CD14-positive monocyte (primary cell): Measurements from ENCODE around the gene DYNLL1. TPM values are rescaled to one million over a fixed set of nuclear protein-coding genes. Genes with fewer than 3 reads are reported as not detected.
A peak's percentile ranks its signal among the peaks of the same experiment; 100 is the strongest.

Experiments
- DNase-seq, 3 donors: peaks; one replicate each; pipeline ENCODE4 v3.0.0-alpha.2; 2011 to 2022
- H2AFZ ChIP-seq: 2 replicates; pipeline ENCODE4 v1.6.0; 2012; ENCODE audit warnings: mild to moderate bottlenecking, low read depth, low read length, inconsistent platforms; ENCODE audit not compliant: insufficient read depth, poor library complexity, severe bottlenecking
- H3K27ac ChIP-seq, 2 donors: 1 replicate in 1 of 2; 2 replicates in 1 of 2; pipeline ENCODE4 v1.5.1; 2012 to 2013; ENCODE audit warnings: low read length in 2 of 2, control low read depth in 1 of 2, inconsistent platforms in 1 of 2, low read depth in 1 of 2, mild to moderate bottlenecking in 1 of 2
- H3K27me3 ChIP-seq, 2 donors: one replicate each; pipeline versions ENCODE4 v1.6.0 to v1.6.1; 2011 to 2013; ENCODE audit warnings: low read length in 2 of 2; ENCODE audit not compliant: control insufficient read depth in 2 of 2, insufficient read depth in 2 of 2
- H3K36me3 ChIP-seq, 2 donors: replicated peaks in 1 of 2; 1 replicate in 1 of 2; 2 replicates in 1 of 2; pipeline versions ENCODE4 v1.5.1 to v1.6.1; 2012 to 2013; ENCODE audit warnings: low read length in 2 of 2, control low read depth in 1 of 2, inconsistent platforms in 1 of 2, mild to moderate bottlenecking in 1 of 2; ENCODE audit not compliant: insufficient read depth in 2 of 2, control insufficient read depth in 1 of 2
- H3K4me1 ChIP-seq, 2 donors: 1 replicate in 1 of 2; 2 replicates in 1 of 2; pipeline versions ENCODE4 v1.5.1 to v1.6.1; 2012 to 2013; ENCODE audit warnings: low read length in 2 of 2, control low read depth in 1 of 2, inconsistent platforms in 1 of 2, mild to moderate bottlenecking in 1 of 2, moderate library complexity in 1 of 2; ENCODE audit not compliant: insufficient read depth in 2 of 2, control insufficient read depth in 1 of 2
- H3K4me2 ChIP-seq: replicated peaks from 2 replicates; pipeline ENCODE3; 2012; ENCODE audit warnings: low read length, moderate library complexity, mild to moderate bottlenecking; ENCODE audit not compliant: poor library complexity, severe bottlenecking; ENCODE audit errors: extremely low read depth
- H3K4me3 ChIP-seq, 3 experiments: fragments of 200-600 bp in 1 of 3; sonication (generic) in 1 of 3; replicated peaks in 1 of 3; 1 replicate in 2 of 3; 2 replicates in 1 of 3; pipeline ENCODE4 v1.5.1; 2011 to 2013; ENCODE audit warnings: low read length in 3 of 3, mild to moderate bottlenecking in 3 of 3, control low read depth in 2 of 3, low read depth in 2 of 3, inconsistent platforms in 1 of 3, moderate library complexity in 1 of 3
- H3K79me2 ChIP-seq: 2 replicates; pipeline ENCODE4 v1.6.0; 2012; ENCODE audit warnings: mild to moderate bottlenecking, control low read depth, inconsistent platforms, low read length, moderate library complexity; ENCODE audit not compliant: insufficient read depth
- H3K9ac ChIP-seq: 2 replicates; pipeline ENCODE4 v1.6.0; 2017; ENCODE audit warnings: low read length, mild to moderate bottlenecking; ENCODE audit not compliant: insufficient read depth, poor library complexity, severe bottlenecking
- H3K9me3 ChIP-seq, 2 donors: replicated peaks in 1 of 2; 1 replicate in 1 of 2; 2 replicates in 1 of 2; pipeline versions ENCODE4 v1.5.1 to v1.6.1; 2012 to 2013; ENCODE audit warnings: low read length in 2 of 2, control low read depth in 1 of 2; ENCODE audit not compliant: control insufficient read depth in 1 of 2, insufficient read depth in 1 of 2
- H4K20me1 ChIP-seq: 2 replicates; pipeline ENCODE4 v1.6.0; 2012; ENCODE audit warnings: mild to moderate bottlenecking, low read length, control low read depth, moderate library complexity; ENCODE audit not compliant: insufficient read depth
- H3K27ac Mint-ChIP-seq, 7 donors: one replicate each; pipeline ENCODE4 v1.8.0; 2020; ENCODE audit warnings: mild to moderate bottlenecking in 7 of 7, mixed read lengths in 7 of 7, moderate library complexity in 6 of 7, inconsistent platforms in 2 of 7
- H3K27me3 Mint-ChIP-seq, 3 donors: one replicate each; pipeline ENCODE4 v1.8.0; 2021 to 2022; ENCODE audit warnings: low read depth in 3 of 3, mild to moderate bottlenecking in 3 of 3, mixed read lengths in 3 of 3, moderate library complexity in 3 of 3, inconsistent platforms in 1 of 3
- H3K36me3 Mint-ChIP-seq, 2 donors: one replicate each; pipeline ENCODE4 v1.8.0; 2020; ENCODE audit warnings: mixed read lengths in 2 of 2, inconsistent platforms in 1 of 2, mild to moderate bottlenecking in 1 of 2
- H3K4me1 Mint-ChIP-seq: one replicate; pipeline ENCODE4 v1.8.0; 2020; ENCODE audit warnings: mild to moderate bottlenecking, mixed read lengths
- H3K4me3 Mint-ChIP-seq, 2 donors: one replicate each; pipeline ENCODE4 v1.8.0; 2020; ENCODE audit warnings: mild to moderate bottlenecking in 2 of 2, mixed read lengths in 2 of 2, moderate library complexity in 1 of 2
- H3K9me3 Mint-ChIP-seq, 7 donors: one replicate each; pipeline ENCODE4 v1.8.0; 2020 to 2022; ENCODE audit warnings: mixed read lengths in 7 of 7, mild to moderate bottlenecking in 6 of 7, moderate library complexity in 6 of 7, inconsistent platforms in 2 of 7
- WGBS: methylation state at CpG from one replicate; pipeline ENCODE4 v1.1.5; 2013; ENCODE audit warnings: missing lambda C conversion rate; ENCODE audit not compliant: insufficient coverage; 5-methylcytosine and 5-hydroxymethylcytosine counted together
- intact Hi-C, 2 donors: fragments of 100-400 bp; cut with micrococcal nuclease; formaldehyde crosslinking; loops; one replicate each; pipeline versions ENCODE4 v1.15.0 to v1.15.1; 2023
- polyA plus RNA-seq, 3 donors: library from polyadenylated mRNA; depleted of rRNA in 1 of 3; unstranded in 2 of 3; stranded (reverse) in 1 of 3; fragments of 300-500 nt in 2 of 3; fragments of >200 nt in 1 of 3; fragmentation: Illumina TruSeq in 2 of 3; gene quantifications; 1 replicate in 2 of 3; 2 replicates in 1 of 3; pipeline ENCODE4 v1.2.3, GENCODE V29; 2012 to 2021
- TF ChIP-seq, protein P1 (sequence below): fragments of 200-600 bp; IDR thresholded peaks from one replicate; pipeline ENCODE4 v1.8.0; 2022; ENCODE audit warnings: antibody characterized with exemption, mild to moderate bottlenecking

Gene DYNLL1
- polyA plus RNA-seq, 3 donors: 184 to 504 (median 486) TPM

DNA sequence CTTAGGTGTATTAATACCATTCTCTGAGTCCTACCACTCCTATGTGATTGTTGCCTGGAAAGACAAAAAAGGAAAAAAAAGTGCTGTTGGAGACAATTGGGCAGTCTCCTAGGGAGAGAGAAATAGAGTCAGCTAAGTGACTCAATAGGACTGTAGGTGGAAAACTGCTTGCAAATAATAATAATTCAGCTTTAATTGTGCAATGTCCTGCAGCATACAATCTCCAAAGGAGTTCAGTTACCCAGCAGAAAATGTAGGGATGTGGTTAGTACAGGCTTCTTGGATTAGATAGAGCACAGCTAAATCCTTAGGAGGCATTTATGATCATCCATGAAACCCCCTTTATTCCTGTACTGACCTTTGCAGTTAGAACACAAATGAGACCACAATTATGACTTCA is 23.4 kb upstream of the DYNLL1 start:
- peaks cover 29% of the 10 kb centered on the region for H3K79me2 ChIP-seq
- H3K27ac Mint-ChIP-seq: no peak overlapping the region
- peaks cover under 1 to 2% of the 10 kb centered on the region in 2 donors for H3K36me3 ChIP-seq
- H3K36me3 Mint-ChIP-seq: peaks cover under 1 to 2% of the 10 kb centered on the region in 2 donors
- H3K9ac ChIP-seq: no peak overlapping the region
- no peak overlapping the region for H3K4me2 ChIP-seq
- peaks cover 21% of the 10 kb centered on the region for H3K4me1 Mint-ChIP-seq
- TF ChIP-seq, protein P1, sequence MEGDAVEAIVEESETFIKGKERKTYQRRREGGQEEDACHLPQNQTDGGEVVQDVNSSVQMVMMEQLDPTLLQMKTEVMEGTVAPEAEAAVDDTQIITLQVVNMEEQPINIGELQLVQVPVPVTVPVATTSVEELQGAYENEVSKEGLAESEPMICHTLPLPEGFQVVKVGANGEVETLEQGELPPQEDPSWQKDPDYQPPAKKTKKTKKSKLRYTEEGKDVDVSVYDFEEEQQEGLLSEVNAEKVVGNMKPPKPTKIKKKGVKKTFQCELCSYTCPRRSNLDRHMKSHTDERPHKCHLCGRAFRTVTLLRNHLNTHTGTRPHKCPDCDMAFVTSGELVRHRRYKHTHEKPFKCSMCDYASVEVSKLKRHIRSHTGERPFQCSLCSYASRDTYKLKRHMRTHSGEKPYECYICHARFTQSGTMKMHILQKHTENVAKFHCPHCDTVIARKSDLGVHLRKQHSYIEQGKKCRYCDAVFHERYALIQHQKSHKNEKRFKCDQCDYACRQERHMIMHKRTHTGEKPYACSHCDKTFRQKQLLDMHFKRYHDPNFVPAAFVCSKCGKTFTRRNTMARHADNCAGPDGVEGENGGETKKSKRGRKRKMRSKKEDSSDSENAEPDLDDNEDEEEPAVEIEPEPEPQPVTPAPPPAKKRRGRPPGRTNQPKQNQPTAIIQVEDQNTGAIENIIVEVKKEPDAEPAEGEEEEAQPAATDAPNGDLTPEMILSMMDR: no peak
- H4K20me1 ChIP-seq: peaks cover 15% of the 10 kb centered on the region
- no peak for DNase-seq
- H3K27ac ChIP-seq: no peak overlapping the region
- peaks cover 0 to 1% (median 0%) of the 10 kb centered on the region in 3 donors for H3K27me3 Mint-ChIP-seq
- peaks cover 16 to 25% of the 10 kb centered on the region in 2 donors for H3K4me1 ChIP-seq
- no peaks in the 10 kb centered on the region for H3K9me3 ChIP-seq
- H3K4me3 ChIP-seq: no peak overlapping the region
- no peak overlapping the region for H2AFZ ChIP-seq
- H3K9me3 Mint-ChIP-seq: peaks cover 0 to 2% (median 0%) of the 10 kb centered on the region in 7 donors
- no peaks in the 10 kb centered on the region for H3K27me3 ChIP-seq
- intact Hi-C loops: no loop called here
- no peak overlapping the region for H3K4me3 Mint-ChIP-seq

DNA sequence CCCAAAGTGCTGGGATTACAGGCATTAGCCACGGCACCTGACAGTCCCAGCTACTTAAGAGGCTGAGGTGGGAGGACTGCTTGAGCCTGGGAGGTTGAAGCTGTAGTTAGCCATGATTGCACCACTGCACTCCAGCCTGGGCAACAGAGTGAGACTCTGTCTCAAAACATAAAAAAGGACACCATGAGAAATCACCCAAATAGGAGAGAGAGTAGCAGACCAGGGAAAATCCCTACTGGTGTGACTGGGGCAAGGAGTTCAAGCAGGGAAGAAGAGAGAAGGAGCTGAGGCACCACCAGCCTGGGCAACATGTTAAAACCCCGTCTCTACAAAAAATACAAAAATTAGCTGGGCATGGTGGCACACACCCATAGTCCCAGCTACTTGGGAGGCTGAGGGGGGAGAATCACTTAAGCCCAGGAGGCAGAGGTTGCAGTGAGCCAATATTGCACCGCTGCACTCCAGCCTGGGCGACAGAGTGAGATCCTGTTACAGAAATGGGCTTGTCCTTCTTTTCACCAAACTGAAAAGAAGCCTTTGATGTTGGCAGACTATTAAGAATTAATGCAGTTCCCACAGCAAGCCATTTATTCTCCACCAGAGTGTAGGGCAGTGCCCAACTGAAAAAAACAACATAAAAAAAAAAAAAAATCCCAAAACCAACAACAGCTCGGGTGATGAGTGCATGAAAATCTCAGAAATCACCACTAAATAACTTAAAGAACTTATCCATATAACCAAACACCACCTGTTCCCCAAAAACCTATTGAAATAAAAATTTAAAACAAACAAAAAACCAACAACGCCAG is 21.9 kb upstream of the DYNLL1 start:
- H3K27ac ChIP-seq: no peak overlapping the region
- TF ChIP-seq, protein P1: no peak
- peaks cover 0 to 1% (median 0%) of the 10 kb centered on the region in 3 donors for H3K27me3 Mint-ChIP-seq
- peaks cover 0 to 2% (median 0%) of the 10 kb centered on the region in 7 donors for H3K9me3 Mint-ChIP-seq
- H3K27ac Mint-ChIP-seq: peak overlapping the region in 2 of 7 donors; percentile 10 to 54
- no peaks in the 10 kb centered on the region for H3K9me3 ChIP-seq
- no peak overlapping the region for H3K9ac ChIP-seq
- no peak overlapping the region for H3K4me2 ChIP-seq
- no peak overlapping the region for H2AFZ ChIP-seq
- peaks cover 12% of the 10 kb centered on the region for H3K4me1 Mint-ChIP-seq
- H3K36me3 ChIP-seq: no peaks in the 10 kb centered on the region
- no peaks in the 10 kb centered on the region for H3K36me3 Mint-ChIP-seq
- H3K27me3 ChIP-seq: no peaks in the 10 kb centered on the region
- 87% methylated on average over 3 of the region's 6 CpGs for WGBS
- DNase-seq: no peak
- H3K4me3 ChIP-seq: no peak overlapping the region
- H3K4me3 Mint-ChIP-seq: no peak overlapping the region
- intact Hi-C loops: no loop called here
- peaks cover 15% of the 10 kb centered on the region for H3K79me2 ChIP-seq
- peaks cover 9 to 14% of the 10 kb centered on the region in 2 donors for H3K4me1 ChIP-seq
- H4K20me1 ChIP-seq: peaks cover under 1% of the 10 kb centered on the region
